NCI-H526 treated with DMSO at 0.1 percent for 48 hours (cell line): Measurements from ENCODE around the gene PHACTR2.
"Not testable (repeated sequence)": the region's sequence is repeated elsewhere in the genome, so short reads cannot be mapped to it uniquely, and the experiment has no call there.

Experiments
- DNase-seq: peaks from one replicate; lab custom pipeline; 2025; lab: John Stamatoyannopoulos, UW

The PHACTR2 gene

DNA sequence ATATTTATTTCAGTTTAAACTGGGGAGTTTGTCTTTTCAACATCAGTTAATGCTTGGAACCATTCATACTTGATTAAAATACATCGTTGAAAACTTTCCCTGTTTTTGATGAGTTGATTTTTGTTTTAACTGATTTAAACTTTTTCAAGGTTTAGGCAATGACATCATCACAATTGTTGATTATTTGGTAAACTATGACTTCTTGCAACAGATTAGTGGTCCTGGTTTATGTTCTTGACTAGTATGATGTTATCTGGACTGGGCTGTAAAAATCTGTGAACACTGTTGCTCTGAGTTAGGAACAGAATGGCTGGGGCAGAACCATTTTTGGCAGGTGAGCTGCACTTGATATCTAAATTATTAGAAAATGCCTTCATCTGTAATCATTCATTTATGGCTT, 186.5 kb downstream of the PHACTR2 start, which contains the start of gene ZC2HC1B:
Gene ZC2HC1B (plus strand): TSS at position 241 of the 400 bp plus-strand sequence. CDS start 66 bp downstream, at position 307.
- DNase-seq: no peak

DNA sequence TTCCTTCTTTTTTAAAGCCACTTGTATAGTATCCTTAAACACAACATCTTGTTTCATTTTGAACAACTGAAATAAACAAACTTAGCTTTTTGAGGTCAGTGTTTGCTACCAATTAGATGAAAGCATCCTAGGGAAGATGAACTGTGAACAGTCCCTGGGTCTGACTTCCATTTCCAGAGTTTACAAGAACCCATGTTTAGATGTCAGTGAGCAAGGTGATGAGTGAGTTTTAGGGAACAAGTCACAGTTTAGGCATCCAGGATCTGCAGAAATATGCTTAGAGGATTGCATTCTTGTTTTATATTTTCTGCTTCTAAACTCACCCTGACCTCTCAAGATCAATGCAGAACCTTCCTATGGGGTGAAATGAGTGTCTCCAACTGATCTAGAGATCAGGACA, 189.5 kb downstream of the PHACTR2 start:
- no peak for DNase-seq

DNA sequence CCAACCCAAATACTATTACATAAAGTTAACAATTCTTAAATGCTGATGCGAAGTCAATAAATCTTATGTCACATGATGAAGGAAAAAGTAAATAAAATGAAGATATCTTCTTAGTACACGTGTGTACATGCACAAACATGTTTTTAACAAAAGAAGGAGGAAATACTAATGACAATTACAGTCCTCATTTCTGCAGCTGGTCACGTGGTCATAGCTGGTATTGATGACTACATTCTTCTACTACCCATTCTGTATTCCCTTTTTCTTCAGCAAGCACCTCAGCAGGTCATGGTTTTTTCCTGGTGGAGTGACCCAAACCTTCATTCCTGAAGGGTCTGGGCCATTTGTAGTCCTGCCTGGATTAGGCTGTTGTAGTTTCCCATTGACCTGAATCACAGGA, 191.0 kb downstream of the PHACTR2 start:
- DNase-seq: not testable (repeated sequence)

DNA sequence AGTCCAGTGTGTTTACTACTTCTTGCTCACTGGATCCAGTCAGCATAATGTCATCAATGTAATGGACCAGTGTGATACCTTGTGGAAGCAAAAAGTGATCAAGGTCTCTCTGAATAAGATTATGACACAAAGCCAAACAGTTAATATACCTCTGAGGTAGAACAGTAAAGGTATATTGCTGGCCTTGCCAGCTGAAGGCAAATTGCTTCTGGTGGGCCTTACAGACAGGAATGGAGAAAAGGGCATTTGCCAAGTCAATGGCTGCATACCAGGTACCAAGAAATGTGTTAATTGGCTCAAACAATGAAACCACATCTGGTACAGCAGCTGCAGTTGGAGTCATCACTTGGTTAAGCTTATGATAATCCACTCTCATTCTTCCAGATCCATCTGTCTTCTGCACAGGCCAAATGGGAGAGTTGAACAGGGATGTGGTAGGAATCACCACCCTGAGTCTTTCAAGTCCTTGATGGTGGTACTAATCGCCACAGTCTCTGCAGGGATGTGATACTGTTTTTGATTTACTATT, 193.5 kb downstream of the PHACTR2 start:
- not testable (repeated sequence) for DNase-seq

DNA sequence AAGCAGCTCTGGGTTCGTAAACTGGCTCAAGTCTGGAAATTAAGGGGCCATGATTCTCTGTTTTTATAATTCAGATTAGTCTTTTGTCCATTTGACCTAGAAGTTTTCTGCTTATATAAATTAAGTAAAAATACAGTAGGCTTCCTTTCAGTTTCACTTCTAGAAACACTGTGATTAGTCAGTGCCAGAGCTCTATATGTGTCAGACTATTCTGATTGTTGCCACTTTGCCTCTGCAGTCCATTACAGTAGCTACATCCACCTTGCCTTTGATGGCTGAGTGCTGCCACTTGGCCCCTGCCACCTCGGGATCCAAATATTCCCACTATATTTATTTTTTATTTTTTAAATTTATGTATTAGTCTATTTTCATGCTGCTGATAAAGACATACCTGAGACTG, 194.4 kb downstream of the PHACTR2 start:
- no peak for DNase-seq

DNA sequence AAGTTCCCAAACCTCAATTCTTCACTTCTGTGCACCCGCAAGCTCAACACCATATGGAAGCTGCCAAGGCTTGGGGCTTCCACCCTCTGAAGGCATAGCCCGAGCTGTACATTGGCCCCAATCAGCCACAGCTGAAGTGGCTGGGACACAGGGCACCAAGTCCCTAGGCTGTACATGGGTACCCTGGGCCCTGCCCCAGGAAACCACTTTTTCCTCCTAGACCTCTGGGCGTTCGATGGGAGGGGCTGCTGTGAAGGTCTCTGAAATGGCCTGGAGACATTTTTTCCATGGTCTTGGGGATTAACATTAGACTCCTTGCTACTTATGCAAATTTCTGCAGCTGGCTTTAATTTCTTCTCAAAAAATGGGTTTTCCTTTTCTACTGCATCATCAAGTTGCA, 195.8 kb downstream of the PHACTR2 start:
- DNase-seq: not testable (repeated sequence)

DNA sequence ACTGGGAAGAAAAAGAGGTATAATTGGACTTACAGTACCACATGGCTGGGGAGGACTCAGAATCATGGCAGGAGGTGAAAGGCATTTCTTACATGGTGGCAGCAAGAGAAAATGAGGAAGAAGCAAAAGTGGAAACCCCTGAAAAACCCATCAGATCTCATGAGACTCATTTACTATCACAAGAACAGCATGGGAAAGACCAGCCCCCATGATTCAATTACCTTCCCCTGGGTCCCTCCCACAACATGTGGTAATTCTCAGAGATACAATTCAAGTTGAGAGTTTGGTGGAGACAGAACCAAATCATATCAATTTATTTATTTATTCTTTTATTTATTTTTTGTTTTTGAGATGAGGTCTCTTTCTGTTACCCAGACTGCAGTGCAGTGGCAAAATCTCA, 196.7 kb downstream of the PHACTR2 start:
- DNase-seq: not testable (repeated sequence)

DNA sequence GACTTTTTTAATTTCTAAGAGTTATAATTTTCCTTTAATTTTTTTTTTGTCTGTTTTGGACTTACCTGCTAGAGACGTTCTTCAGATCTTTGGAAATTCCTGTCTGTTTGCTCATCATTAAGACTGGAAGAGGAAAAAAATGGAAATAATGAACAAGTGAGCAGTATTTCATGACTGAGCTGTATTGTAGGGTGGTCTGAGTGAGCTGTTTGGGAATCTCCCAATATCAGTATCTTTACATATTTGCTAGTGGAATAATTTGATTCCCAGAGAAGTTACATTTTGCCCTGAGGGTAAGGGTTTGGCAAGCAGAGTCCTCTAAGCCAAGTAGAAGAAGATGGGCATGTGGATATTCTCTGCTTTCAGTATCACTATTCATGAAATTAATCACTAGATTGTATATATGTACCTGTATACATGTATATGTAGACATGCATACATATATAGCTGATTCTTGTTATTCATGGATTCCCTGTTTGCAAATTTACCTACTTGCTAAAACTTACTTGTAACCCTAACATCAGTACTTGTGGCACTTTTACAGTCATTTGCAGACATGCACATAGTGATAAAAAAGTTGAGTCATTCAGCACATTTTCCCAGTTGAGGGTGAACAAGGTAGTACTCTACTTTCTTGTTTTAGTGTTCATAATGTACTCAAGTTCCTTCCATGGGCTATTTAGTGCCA, 200.0 kb downstream of the PHACTR2 start:
- no peak for DNase-seq

DNA sequence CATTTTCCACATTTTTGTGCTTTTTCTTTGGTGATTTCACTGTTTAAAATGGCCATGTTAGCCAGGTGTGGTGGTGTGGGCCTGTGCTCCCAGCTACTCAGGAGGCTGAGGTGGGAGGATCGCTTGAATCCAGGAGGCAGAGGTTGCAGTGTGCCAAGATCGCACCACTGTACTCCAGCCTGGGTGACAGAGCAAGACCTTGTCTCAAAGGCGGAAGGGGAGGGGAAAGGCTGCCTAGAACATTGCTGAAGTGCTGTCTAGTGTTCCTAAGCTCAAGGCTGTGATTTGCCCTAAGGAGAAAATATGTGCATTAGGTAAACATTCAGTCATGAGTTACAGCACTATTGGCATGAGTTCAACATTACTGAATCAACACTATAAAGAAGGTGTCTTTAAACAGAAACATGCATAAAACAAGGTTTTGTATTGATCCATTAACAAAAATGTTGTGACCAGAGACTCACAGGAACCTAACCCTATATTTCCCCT, 200.6 kb downstream of the PHACTR2 start:
- DNase-seq: no peak

DNA sequence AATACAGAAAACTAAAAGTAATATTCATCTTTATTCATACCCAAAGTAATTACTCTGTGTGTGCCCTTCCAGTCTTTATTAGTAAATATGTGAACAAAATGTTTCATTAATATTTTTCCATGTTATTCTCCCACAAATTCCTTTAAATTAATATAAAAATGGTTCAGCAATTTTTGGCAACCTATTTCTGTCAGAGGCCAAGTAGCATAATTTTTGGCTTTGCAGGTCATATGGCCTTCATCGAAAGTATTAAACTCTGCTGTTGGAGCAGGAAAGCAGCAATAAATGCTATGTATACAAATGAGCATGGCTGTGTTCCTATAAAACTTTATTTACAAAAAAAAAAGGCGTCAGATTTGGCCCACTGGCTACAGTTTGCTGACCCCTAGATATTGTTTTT, 202.6 kb downstream of the PHACTR2 start:
- DNase-seq: no peak
